NCI-H187 treated with DMSO at 0.1 percent for 48 hours (cell line): ENCODE measurements around the gene NEK2.
"Not testable (repeated sequence)": the region's sequence is repeated elsewhere in the genome, so short reads cannot be mapped to it uniquely, and the experiment has no call there.

ENCODE experiments used
- DNase-seq: peaks from one replicate; lab custom pipeline; 2025; lab: John Stamatoyannopoulos, UW

Gene NEK2

GRCh38 chr1:211650904-211651303 is 24.5 kb downstream of the NEK2 start:
- no peak for DNase-seq

GRCh38 chr1:211648980-211649934 is 26.2 kb downstream of the NEK2 start:
- no peak for DNase-seq

GRCh38 chr1:211648336-211648735 is 27.1 kb downstream of the NEK2 start:
- no peak for DNase-seq

GRCh38 chr1:211647711-211648121 is 27.7 kb downstream of the NEK2 start:
- DNase-seq = no peak

GRCh38 chr1:211646566-211646965 is 28.9 kb downstream of the NEK2 start:
- no peak for DNase-seq

GRCh38 chr1:211645601-211646000 is 29.8 kb downstream of the NEK2 start:
- not testable (repeated sequence) for DNase-seq

- no peak for DNase-seq
Observed at GRCh38 chr1:211644653-211645052, 30.8 kb downstream of the NEK2 start.

GRCh38 chr1:211643324-211644212 is 31.9 kb downstream of the NEK2 start:
- no peak for DNase-seq

GRCh38 chr1:211642870-211643269 is 32.6 kb downstream of the NEK2 start:
- DNase-seq = no peak

GRCh38 chr1:211641942-211642341 is 33.5 kb downstream of the NEK2 start:
- no peak for DNase-seq

- DNase-seq = no peak
Observed at GRCh38 chr1:211641044-211641800, 34.2 kb downstream of the NEK2 start.

GRCh38 chr1:211640301-211640630 is 35.2 kb downstream of the NEK2 start:
- DNase-seq = no peak

GRCh38 chr1:211639475-211640300 is 35.7 kb downstream of the NEK2 start:
- DNase-seq = no peak

GRCh38 chr1:211638689-211639101 is 36.7 kb downstream of the NEK2 start:
- DNase-seq = no peak

- no peak for DNase-seq
Observed at GRCh38 chr1:211638246-211638645, 37.2 kb downstream of the NEK2 start.

GRCh38 chr1:211637066-211637465 is 38.4 kb downstream of the NEK2 start:
- DNase-seq = no peak

- DNase-seq = not testable (repeated sequence)
Observed at GRCh38 chr1:211636575-211637029, 38.8 kb downstream of the NEK2 start.

- no peak for DNase-seq
Observed at GRCh38 chr1:211635597-211636205, 39.7 kb downstream of the NEK2 start.

- no peak for DNase-seq
Observed at GRCh38 chr1:211634931-211635330, 40.5 kb downstream of the NEK2 start.

GRCh38 chr1:211634461-211634860 is 41.0 kb downstream of the NEK2 start:
- no peak for DNase-seq

GRCh38 chr1:211633524-211633846 is 41.9 kb downstream of the NEK2 start:
- DNase-seq = no peak
